HG03066 (cell line): ENCODE results near the gene IL22RA1.

Experiments used
- ATAC-seq: cut with Tn5 transposase; IDR thresholded peaks from one replicate; pipeline ENCODE4 v1.9.1; 2021; ENCODE audit warnings: low read depth; ENCODE audit not compliant: unreplicated experiment

Gene IL22RA1

GRCh38 chr1:24142546-24143534 lies at the start of gene IL22RA1:
TSS of gene IL22RA1 (minus strand) at chr1:24143140. CDS start at chr1:24143082, 58 bp downstream.
- ATAC-seq = no peak

GRCh38 chr1:24191860-24192259 lies 48.9 kb upstream of the IL22RA1 start:
- ATAC-seq = no peak

GRCh38 chr1:24190983-24191461 lies 48.1 kb upstream of the IL22RA1 start:
- peak; percentile 50 for ATAC-seq

- no peak for ATAC-seq
Observed at GRCh38 chr1:24189528-24189927, 46.6 kb upstream of the IL22RA1 start.

- ATAC-seq = no peak
Observed at GRCh38 chr1:24186993-24187790, 44.3 kb upstream of the IL22RA1 start, which contains the start of gene IFNLR1. TSS of gene IFNLR1 (minus strand) at chr1:24187289. CDS start at chr1:24187248, 41 bp downstream.

- ATAC-seq = no peak
Observed at GRCh38 chr1:24186711-24186992, 43.7 kb upstream of the IL22RA1 start.

GRCh38 chr1:24186031-24186710 lies 43.2 kb upstream of the IL22RA1 start:
- ATAC-seq = no peak

- ATAC-seq = no peak
Observed at GRCh38 chr1:24185076-24185475, 42.1 kb upstream of the IL22RA1 start.

GRCh38 chr1:24182061-24182460 lies 39.1 kb upstream of the IL22RA1 start:
- no peak for ATAC-seq

- no peak for ATAC-seq
Observed at GRCh38 chr1:24181619-24182018, 38.7 kb upstream of the IL22RA1 start.

- ATAC-seq = no peak
Observed at GRCh38 chr1:24180676-24181075, 37.7 kb upstream of the IL22RA1 start.

- ATAC-seq = no peak
Observed at GRCh38 chr1:24179251-24179840, 36.4 kb upstream of the IL22RA1 start.

- ATAC-seq = no peak
Observed at GRCh38 chr1:24178407-24178806, 35.5 kb upstream of the IL22RA1 start.

- no peak for ATAC-seq
Observed at GRCh38 chr1:24177161-24177560, 34.2 kb upstream of the IL22RA1 start.

- ATAC-seq = no peak
Observed at GRCh38 chr1:24175033-24175755, 32.3 kb upstream of the IL22RA1 start.

GRCh38 chr1:24173638-24174575 lies 31.0 kb upstream of the IL22RA1 start:
- ATAC-seq = no peak

GRCh38 chr1:24172598-24172997 lies 29.7 kb upstream of the IL22RA1 start:
- ATAC-seq = no peak

GRCh38 chr1:24169286-24169685 lies 26.3 kb upstream of the IL22RA1 start:
- no peak for ATAC-seq

GRCh38 chr1:24168245-24168644 lies 25.3 kb upstream of the IL22RA1 start:
- ATAC-seq = no peak
